ENCODE results near the gene TMCC3.

TMCC3 gene

DNA sequence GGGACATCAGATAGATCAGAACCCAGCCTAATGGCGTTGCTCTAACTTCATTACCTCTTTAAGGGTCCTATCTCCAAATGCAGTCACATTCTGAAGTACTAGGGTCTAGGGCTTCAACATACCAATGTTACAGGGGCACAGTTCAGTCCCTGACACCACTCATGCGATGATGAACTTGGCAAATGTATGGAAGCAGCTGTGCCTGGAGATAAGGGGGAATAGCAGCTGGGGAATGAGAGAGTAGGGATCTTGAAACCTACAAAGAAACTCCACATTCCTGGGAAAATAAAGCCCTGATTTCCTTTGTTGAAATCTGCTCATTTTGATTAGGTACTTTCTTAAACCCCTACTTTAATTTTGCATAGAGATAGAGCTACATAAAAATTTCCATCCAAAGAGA, 20.5 kb upstream of the TMCC3 start:
- Histone ChIP-seq H3K27ac (ENCODE audit: low read depth, low read length, poor library complexity, severe bottlenecking) (no peak overlapping the region), H3K4me2 (ENCODE audit: low read length) (no peak overlapping the region), H3K9me3 (ENCODE audit: low read length) (no peaks in the 10 kb centered on the region), H3K4me1 (ENCODE audit: insufficient read depth, low read length, severe bottlenecking) (no peaks in the 10 kb centered on the region), H2AFZ (ENCODE audit: low read length) (no peak overlapping the region), H3K4me3 (ENCODE audit: low read depth, low read length, poor library complexity, severe bottlenecking) (no peak overlapping the region), H4K20me1 (ENCODE audit: insufficient read depth, low read length) (no peaks in the 10 kb centered on the region), H3K79me2 (ENCODE audit: insufficient read depth, low read length) (no peaks in the 10 kb centered on the region), H3K27me3 (ENCODE audit: insufficient read depth, low read length) (0 out of 2 replicates have a peak, but pooled peaks cover 6% of the 10 kb centered on the region), H3F3A (ENCODE audit: insufficient read depth, low read length) (no peaks in the 10 kb centered on the region), H3K9me2 (ENCODE audit: low read depth, low read length) (no peaks in the 10 kb centered on the region), H3K36me3 (ENCODE audit: insufficient read depth, low read length) (no peaks in the 10 kb centered on the region), H3K9ac (ENCODE audit: low read length) (no peak overlapping the region)
- no peak for TF ChIP-seq EZH2 (IDR thresholded peaks at IDR 0.05; ENCODE audit: borderline replicate concordance, low read length)
- TF ChIP-seq, protein P1, sequence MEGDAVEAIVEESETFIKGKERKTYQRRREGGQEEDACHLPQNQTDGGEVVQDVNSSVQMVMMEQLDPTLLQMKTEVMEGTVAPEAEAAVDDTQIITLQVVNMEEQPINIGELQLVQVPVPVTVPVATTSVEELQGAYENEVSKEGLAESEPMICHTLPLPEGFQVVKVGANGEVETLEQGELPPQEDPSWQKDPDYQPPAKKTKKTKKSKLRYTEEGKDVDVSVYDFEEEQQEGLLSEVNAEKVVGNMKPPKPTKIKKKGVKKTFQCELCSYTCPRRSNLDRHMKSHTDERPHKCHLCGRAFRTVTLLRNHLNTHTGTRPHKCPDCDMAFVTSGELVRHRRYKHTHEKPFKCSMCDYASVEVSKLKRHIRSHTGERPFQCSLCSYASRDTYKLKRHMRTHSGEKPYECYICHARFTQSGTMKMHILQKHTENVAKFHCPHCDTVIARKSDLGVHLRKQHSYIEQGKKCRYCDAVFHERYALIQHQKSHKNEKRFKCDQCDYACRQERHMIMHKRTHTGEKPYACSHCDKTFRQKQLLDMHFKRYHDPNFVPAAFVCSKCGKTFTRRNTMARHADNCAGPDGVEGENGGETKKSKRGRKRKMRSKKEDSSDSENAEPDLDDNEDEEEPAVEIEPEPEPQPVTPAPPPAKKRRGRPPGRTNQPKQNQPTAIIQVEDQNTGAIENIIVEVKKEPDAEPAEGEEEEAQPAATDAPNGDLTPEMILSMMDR (IDR thresholded peaks at IDR 0.05; ENCODE audit: low read length): no peak

DNA sequence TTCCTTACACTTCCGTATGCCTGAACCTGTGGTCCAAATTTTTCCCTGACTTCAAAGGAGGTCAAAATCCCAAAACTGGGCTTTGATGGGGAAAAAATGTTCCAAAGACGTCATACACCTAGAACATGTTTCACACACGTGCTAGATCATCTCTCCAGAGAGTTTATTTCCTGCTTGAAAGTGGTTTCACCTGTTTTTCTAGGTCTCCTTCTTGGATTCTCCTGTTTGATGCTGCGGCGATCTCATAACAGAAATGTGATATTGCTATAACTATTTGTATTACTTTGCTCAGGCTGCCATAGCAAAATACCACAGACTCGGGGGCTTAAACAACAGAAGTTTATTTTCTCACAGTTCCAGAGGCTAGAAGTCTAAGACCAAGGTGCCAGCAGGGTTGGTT, 19.7 kb upstream of the TMCC3 start:
- no peak overlapping the region for H3K4me3 ChIP-seq (ENCODE audit: low read depth, low read length, poor library complexity, severe bottlenecking)
- no peak overlapping the region for H2AFZ ChIP-seq (ENCODE audit: low read length)
- H3K27me3 ChIP-seq (ENCODE audit: insufficient read depth, low read length): 0 out of 2 replicates have a peak, but pooled peaks cover 6% of the 10 kb centered on the region
- no peaks in the 10 kb centered on the region for H3K79me2 ChIP-seq (ENCODE audit: insufficient read depth, low read length)
- no peaks in the 10 kb centered on the region for H3K9me2 ChIP-seq (ENCODE audit: low read depth, low read length)
- no peak for TF ChIP-seq EZH2 (IDR thresholded peaks at IDR 0.05; ENCODE audit: borderline replicate concordance, low read length)
- TF ChIP-seq, protein P1 (IDR thresholded peaks at IDR 0.05; ENCODE audit: low read length): no peak
- H4K20me1 ChIP-seq (ENCODE audit: insufficient read depth, low read length): no peaks in the 10 kb centered on the region
- no peak overlapping the region for H3K27ac ChIP-seq (ENCODE audit: low read depth, low read length, poor library complexity, severe bottlenecking)
- no peaks in the 10 kb centered on the region for H3K4me1 ChIP-seq (ENCODE audit: insufficient read depth, low read length, severe bottlenecking)
- no peak overlapping the region for H3K4me2 ChIP-seq (ENCODE audit: low read length)
- no peaks in the 10 kb centered on the region for H3F3A ChIP-seq (ENCODE audit: insufficient read depth, low read length)
- H3K9ac ChIP-seq (ENCODE audit: low read length): no peak overlapping the region
- no peaks in the 10 kb centered on the region for H3K36me3 ChIP-seq (ENCODE audit: insufficient read depth, low read length)
- no peaks in the 10 kb centered on the region for H3K9me3 ChIP-seq (ENCODE audit: low read length)

DNA sequence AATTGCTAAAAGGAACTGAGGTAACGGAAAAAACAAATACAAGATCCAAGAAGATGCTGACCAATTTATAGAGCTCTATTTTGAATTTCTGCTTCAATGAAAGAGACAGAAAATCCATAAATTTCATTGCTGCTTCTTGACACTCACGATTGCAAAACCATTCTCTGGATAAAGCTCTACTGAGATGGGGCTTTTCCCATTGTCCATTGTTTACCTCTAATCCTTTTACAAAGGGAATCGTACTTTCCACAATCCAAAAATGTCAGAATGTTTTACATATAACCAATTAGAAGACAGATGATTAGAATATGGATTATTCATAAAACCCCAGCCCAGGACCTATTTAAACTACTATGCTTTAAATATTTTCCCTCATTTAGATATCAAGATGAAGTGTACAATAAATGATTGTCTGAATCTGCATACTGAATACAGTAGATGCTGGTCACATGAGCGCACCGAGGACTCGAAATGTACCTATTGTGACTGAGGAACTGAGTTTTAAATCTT, 16.7 kb upstream of the TMCC3 start:
- Histone ChIP-seq H3K4me2 (ENCODE audit: low read length) (no peak overlapping the region), H3K9ac (ENCODE audit: low read length) (no peak overlapping the region), H3K9me3 (ENCODE audit: low read length) (no peaks in the 10 kb centered on the region), H3K4me1 (ENCODE audit: insufficient read depth, low read length, severe bottlenecking) (no peaks in the 10 kb centered on the region), H3K4me3 (ENCODE audit: low read depth, low read length, poor library complexity, severe bottlenecking) (no peak overlapping the region), H3F3A (ENCODE audit: insufficient read depth, low read length) (no peaks in the 10 kb centered on the region), H3K36me3 (ENCODE audit: insufficient read depth, low read length) (no peaks in the 10 kb centered on the region), H4K20me1 (ENCODE audit: insufficient read depth, low read length) (no peaks in the 10 kb centered on the region), H2AFZ (ENCODE audit: low read length) (no peak overlapping the region), H3K27ac (ENCODE audit: low read depth, low read length, poor library complexity, severe bottlenecking) (no peak overlapping the region), H3K9me2 (ENCODE audit: low read depth, low read length) (no peaks in the 10 kb centered on the region), H3K27me3 (ENCODE audit: insufficient read depth, low read length) (0 out of 2 replicates have a peak, but pooled peaks cover 6% of the 10 kb centered on the region), H3K79me2 (ENCODE audit: insufficient read depth, low read length) (no peaks in the 10 kb centered on the region)
- TF ChIP-seq EZH2 (IDR thresholded peaks at IDR 0.05; ENCODE audit: borderline replicate concordance, low read length): no peak
- TF ChIP-seq, protein P1 (IDR thresholded peaks at IDR 0.05; ENCODE audit: low read length): no peak

Measured in OCI-LY1 (cell line).